Activated naive CD4-positive, alpha-beta T cell treated with anti-CD3 and anti-CD28 coated beads, Interleukin-2, amount 10 ng/mL, durations not matched to agents 7 days and 5 days (primary cell): ENCODE results near the gene FHIT.

Experiments used
- CTCF ChIA-PET: fragments of 350-600 bp; sonication (Branson Sonifier 250); formaldehyde crosslinking; loops from one replicate; lab custom pipeline; 2021; ENCODE audit warnings: antibody characterized with exemption; lab: Charles Lee
- DNase-seq: peaks from one replicate; pipeline ENCODE4 v3.0.0-alpha.2; 2020
- H3K27ac Mint-ChIP-seq: one replicate; pipeline ENCODE4 v1.8.0; 2021; ENCODE audit warnings: mild to moderate bottlenecking, moderate library complexity, mixed read lengths
- H3K27me3 Mint-ChIP-seq: one replicate; pipeline ENCODE4 v1.8.0; 2021; ENCODE audit warnings: mild to moderate bottlenecking, mixed read lengths
- H3K36me3 Mint-ChIP-seq: one replicate; pipeline ENCODE4 v1.8.0; 2021; ENCODE audit warnings: mixed read lengths
- H3K4me1 Mint-ChIP-seq: one replicate; pipeline ENCODE4 v1.8.0; 2021; ENCODE audit warnings: mixed read lengths
- H3K4me3 Mint-ChIP-seq: one replicate; pipeline ENCODE4 v1.8.0; 2021; ENCODE audit warnings: mild to moderate bottlenecking, moderate library complexity, mixed read lengths
- H3K9me3 Mint-ChIP-seq: one replicate; pipeline ENCODE4 v1.8.0; 2021; ENCODE audit warnings: mixed read lengths

The FHIT gene

DNA sequence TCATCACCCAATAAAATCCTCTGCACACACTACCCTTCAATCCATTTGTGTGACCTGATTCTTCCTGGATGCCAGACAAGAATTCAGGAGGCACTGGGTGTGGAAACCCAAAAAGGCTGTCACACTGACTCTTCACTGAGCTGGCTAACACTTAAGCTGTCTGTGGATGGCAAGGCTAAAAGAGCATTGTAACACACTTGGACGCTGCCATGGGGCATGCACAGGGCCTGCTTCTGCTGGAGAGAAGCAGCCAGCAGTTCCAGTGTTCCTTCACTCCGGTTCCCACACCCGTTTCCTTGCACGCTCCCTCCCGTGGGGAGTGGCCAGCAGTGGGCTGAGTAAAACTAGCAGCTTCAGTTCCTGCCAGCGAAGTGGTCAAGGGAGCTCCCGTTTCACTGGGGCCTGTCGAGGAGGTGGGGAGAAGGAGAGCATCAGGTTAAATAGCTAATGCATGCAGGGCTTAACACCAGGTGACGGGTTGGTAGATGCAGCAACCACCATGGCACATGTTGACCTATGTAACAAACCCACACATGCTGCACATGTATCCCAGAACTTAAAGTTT is 737.1 kb downstream of the FHIT start:
- Mint-ChIP-seq H3K27ac (no peak overlapping the region), H3K4me3 (no peak overlapping the region), H3K27me3 (no peaks in the 10 kb centered on the region), H3K9me3 (no peaks in the 10 kb centered on the region), H3K4me1 (no peaks in the 10 kb centered on the region), H3K36me3 (no peaks in the 10 kb centered on the region)
- CTCF ChIA-PET = interaction anchor here (0.6 kb wide), 1 partner anchor 1003 kb away, joined by 3 read pairs; no protein-coding TSS in a partner anchor
- DNase-seq = no peak

GRCh38 chr3:60513241-60513640 is 738.0 kb downstream of the FHIT start:
- H3K4me3 Mint-ChIP-seq = no peak overlapping the region
- no peak for DNase-seq
- no peaks in the 10 kb centered on the region for H3K4me1 Mint-ChIP-seq
- H3K27me3 Mint-ChIP-seq = no peaks in the 10 kb centered on the region
- no peaks in the 10 kb centered on the region for H3K9me3 Mint-ChIP-seq
- CTCF ChIA-PET = no interaction called here
- no peak overlapping the region for H3K27ac Mint-ChIP-seq
- H3K36me3 Mint-ChIP-seq = no peaks in the 10 kb centered on the region

GRCh38 chr3:60512506-60512905 is 738.7 kb downstream of the FHIT start:
- H3K9me3 Mint-ChIP-seq = no peaks in the 10 kb centered on the region
- H3K27me3 Mint-ChIP-seq = no peaks in the 10 kb centered on the region
- H3K36me3 Mint-ChIP-seq = no peaks in the 10 kb centered on the region
- no peak overlapping the region for H3K4me3 Mint-ChIP-seq
- CTCF ChIA-PET = no interaction called here
- H3K27ac Mint-ChIP-seq = no peak overlapping the region
- no peak for DNase-seq
- no peaks in the 10 kb centered on the region for H3K4me1 Mint-ChIP-seq

DNA sequence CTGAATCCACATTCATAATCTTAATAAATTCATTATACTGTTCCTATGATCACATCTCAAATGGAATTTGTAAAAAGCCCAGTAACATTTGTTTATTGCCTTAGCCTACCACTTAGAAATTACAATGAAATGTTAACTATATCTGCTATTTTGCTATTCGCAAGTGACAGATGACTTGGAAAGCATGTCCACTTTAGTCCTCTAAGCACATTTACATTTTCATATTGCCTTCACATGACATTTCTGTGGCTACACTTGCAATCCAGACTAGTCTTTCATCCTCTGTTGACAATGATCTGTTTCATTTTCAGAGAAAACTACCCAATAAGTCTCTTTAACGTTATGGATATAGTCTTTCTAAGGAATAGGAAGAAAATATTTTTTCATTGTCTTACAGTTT is 741.8 kb downstream of the FHIT start:
- H3K36me3 Mint-ChIP-seq = no peaks in the 10 kb centered on the region
- H3K4me1 Mint-ChIP-seq = no peaks in the 10 kb centered on the region
- H3K9me3 Mint-ChIP-seq = no peaks in the 10 kb centered on the region
- H3K4me3 Mint-ChIP-seq = no peak overlapping the region
- CTCF ChIA-PET = no interaction called here
- no peaks in the 10 kb centered on the region for H3K27me3 Mint-ChIP-seq
- H3K27ac Mint-ChIP-seq = no peak overlapping the region
- DNase-seq = no peak

- no peaks in the 10 kb centered on the region for H3K4me1 Mint-ChIP-seq
- no peak overlapping the region for H3K27ac Mint-ChIP-seq
- no peak for DNase-seq
- H3K4me3 Mint-ChIP-seq = no peak overlapping the region
- H3K9me3 Mint-ChIP-seq = no peaks in the 10 kb centered on the region
- H3K36me3 Mint-ChIP-seq = no peaks in the 10 kb centered on the region
- CTCF ChIA-PET = no interaction called here
- no peaks in the 10 kb centered on the region for H3K27me3 Mint-ChIP-seq
These were observed 746.3 kb downstream of the FHIT start for GRCh38 chr3:60504827-60505457.

DNA sequence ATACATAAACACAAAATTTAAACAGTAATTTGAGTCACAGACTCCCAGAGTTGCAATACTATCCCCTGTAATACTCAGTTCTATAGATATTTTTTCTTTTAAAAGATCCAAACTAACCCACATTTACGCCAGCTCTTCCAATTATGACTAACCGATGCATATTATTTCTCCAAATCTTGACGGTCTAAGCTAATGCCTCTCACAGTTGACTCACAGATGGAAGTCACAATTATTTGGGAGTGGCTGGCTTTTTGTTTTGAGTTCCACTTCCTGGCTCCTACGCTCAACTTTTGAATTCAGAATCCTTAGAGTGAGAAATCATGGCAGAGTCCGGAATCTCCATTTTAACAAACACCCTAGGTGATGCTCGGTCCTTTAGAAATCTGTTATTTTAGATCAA is 749.9 kb downstream of the FHIT start:
- no peak for DNase-seq
- no peak overlapping the region for H3K4me3 Mint-ChIP-seq
- no peaks in the 10 kb centered on the region for H3K4me1 Mint-ChIP-seq
- H3K9me3 Mint-ChIP-seq = no peaks in the 10 kb centered on the region
- H3K27me3 Mint-ChIP-seq = no peaks in the 10 kb centered on the region
- CTCF ChIA-PET = no interaction called here
- no peaks in the 10 kb centered on the region for H3K36me3 Mint-ChIP-seq
- H3K27ac Mint-ChIP-seq = no peak overlapping the region

DNA sequence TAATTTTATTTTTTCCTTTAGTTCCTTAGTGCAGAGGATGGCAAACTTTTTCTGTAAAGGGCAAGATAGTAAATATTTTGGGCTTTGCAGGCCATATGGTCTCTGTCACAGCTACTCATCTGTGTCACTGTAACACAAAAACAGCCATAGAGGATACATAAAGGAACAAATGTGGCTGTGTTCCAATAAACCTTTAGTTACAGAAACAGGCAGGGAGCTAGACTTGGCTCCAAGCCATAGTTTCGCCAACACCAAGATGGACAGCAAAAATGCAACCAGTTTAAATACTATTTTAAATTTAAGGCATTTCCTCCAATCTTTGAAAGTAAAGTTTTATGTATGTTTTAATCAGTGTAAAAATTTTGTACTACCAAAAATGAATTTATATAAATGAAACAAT is 753.4 kb downstream of the FHIT start:
- Mint-ChIP-seq H3K4me3 (no peak overlapping the region), H3K27ac (no peak overlapping the region), H3K4me1 (no peaks in the 10 kb centered on the region), H3K9me3 (peaks cover 5% of the 10 kb centered on the region), H3K27me3 (no peaks in the 10 kb centered on the region), H3K36me3 (no peaks in the 10 kb centered on the region)
- DNase-seq = no peak
- CTCF ChIA-PET = no interaction called here

- Mint-ChIP-seq H3K4me3 (no peak overlapping the region), H3K27ac (no peak overlapping the region), H3K36me3 (no peaks in the 10 kb centered on the region), H3K4me1 (no peaks in the 10 kb centered on the region), H3K27me3 (no peaks in the 10 kb centered on the region), H3K9me3 (peaks cover 5% of the 10 kb centered on the region)
- CTCF ChIA-PET = no interaction called here
- DNase-seq = no peak
These were observed 760.3 kb downstream of the FHIT start for GRCh38 chr3:60490992-60491391.

- no peak overlapping the region for H3K27ac Mint-ChIP-seq
- no peaks in the 10 kb centered on the region for H3K4me1 Mint-ChIP-seq
- CTCF ChIA-PET = no interaction called here
- no peak overlapping the region for H3K4me3 Mint-ChIP-seq
- no peaks in the 10 kb centered on the region for H3K27me3 Mint-ChIP-seq
- no peaks in the 10 kb centered on the region for H3K9me3 Mint-ChIP-seq
- no peaks in the 10 kb centered on the region for H3K36me3 Mint-ChIP-seq
- no peak for DNase-seq
These were observed 776.2 kb downstream of the FHIT start for GRCh38 chr3:60475096-60475495.

DNA sequence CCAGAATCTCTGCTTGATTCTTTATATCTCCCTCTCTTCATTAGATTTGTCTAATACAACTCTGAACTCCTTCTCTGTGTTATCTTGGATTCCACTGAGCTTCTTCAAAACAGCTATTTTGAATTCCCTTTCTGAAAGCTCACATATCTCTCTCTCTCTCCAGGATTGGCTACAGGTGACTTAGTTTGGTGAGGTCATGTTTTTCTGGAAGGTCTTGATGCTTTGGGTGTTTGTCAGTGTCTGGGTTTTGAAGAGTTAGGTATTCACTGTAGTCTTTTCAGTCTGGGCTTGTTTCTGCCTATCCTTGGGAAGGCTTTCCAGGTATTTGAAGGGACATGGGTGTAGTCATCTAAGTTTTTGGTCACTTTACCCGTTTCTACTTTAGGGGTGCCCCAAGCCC is 781.8 kb downstream of the FHIT start:
- CTCF ChIA-PET = no interaction called here
- Mint-ChIP-seq H3K27me3 (no peaks in the 10 kb centered on the region), H3K36me3 (no peaks in the 10 kb centered on the region), H3K4me1 (no peaks in the 10 kb centered on the region), H3K9me3 (peaks cover 2% of the 10 kb centered on the region), H3K4me3 (no peak overlapping the region), H3K27ac (no peak overlapping the region)
- DNase-seq = no peak

DNA sequence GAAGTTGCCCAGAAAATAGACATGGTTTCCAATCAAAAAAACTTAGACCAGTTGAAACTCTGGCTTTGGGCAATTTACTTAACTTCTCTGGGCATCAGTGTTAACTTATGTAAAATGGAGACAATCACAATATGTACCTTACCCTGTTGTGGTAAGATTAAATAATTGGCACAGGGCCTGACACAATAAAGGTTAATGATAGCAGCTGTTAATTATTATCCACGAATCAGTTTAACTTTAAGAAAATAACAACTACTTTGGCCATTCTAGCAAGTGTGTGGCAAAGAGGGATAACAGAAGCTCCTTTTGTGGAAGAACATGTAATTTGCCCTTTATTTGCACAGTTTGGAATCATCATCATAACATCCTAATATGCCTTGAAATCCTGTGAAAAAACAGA is 787.6 kb downstream of the FHIT start:
- no peak for DNase-seq
- CTCF ChIA-PET = no interaction called here
- no peak overlapping the region for H3K27ac Mint-ChIP-seq
- no peak overlapping the region for H3K4me3 Mint-ChIP-seq
- no peaks in the 10 kb centered on the region for H3K4me1 Mint-ChIP-seq
- H3K27me3 Mint-ChIP-seq = peaks cover 5% of the 10 kb centered on the region
- no peaks in the 10 kb centered on the region for H3K36me3 Mint-ChIP-seq
- peaks cover 2% of the 10 kb centered on the region for H3K9me3 Mint-ChIP-seq

- Mint-ChIP-seq H3K27me3 (peaks cover 5% of the 10 kb centered on the region), H3K9me3 (no peaks in the 10 kb centered on the region), H3K36me3 (no peaks in the 10 kb centered on the region), H3K4me1 (no peaks in the 10 kb centered on the region), H3K4me3 (no peak overlapping the region), H3K27ac (no peak overlapping the region)
- DNase-seq = no peak
- CTCF ChIA-PET = no interaction called here
These were observed 790.0 kb downstream of the FHIT start for GRCh38 chr3:60461267-60461666.

- no peaks in the 10 kb centered on the region for H3K36me3 Mint-ChIP-seq
These were observed 795.1 kb downstream of the FHIT start for GRCh38 chr3:60456180-60456579.

GRCh38 chr3:60453326-60453725 is 797.9 kb downstream of the FHIT start:
- CTCF ChIA-PET = no interaction called here
- Mint-ChIP-seq H3K4me1 (no peaks in the 10 kb centered on the region), H3K27ac (no peak overlapping the region), H3K9me3 (no peaks in the 10 kb centered on the region), H3K36me3 (no peaks in the 10 kb centered on the region), H3K4me3 (no peak overlapping the region), H3K27me3 (no peaks in the 10 kb centered on the region)
- no peak for DNase-seq

More at GRCh38 chr3:60456180-60456579, 795.1 kb downstream of the FHIT start:
- Mint-ChIP-seq H3K27me3 (no peaks in the 10 kb centered on the region), H3K27ac (no peak overlapping the region), H3K9me3 (no peaks in the 10 kb centered on the region), H3K4me3 (no peak overlapping the region), H3K4me1 (no peaks in the 10 kb centered on the region)
- CTCF ChIA-PET = interaction anchor here (0.5 kb wide), 1 partner anchor 164 kb away, joined by 3 read pairs; no protein-coding TSS in a partner anchor
- no peak for DNase-seq

DNA sequence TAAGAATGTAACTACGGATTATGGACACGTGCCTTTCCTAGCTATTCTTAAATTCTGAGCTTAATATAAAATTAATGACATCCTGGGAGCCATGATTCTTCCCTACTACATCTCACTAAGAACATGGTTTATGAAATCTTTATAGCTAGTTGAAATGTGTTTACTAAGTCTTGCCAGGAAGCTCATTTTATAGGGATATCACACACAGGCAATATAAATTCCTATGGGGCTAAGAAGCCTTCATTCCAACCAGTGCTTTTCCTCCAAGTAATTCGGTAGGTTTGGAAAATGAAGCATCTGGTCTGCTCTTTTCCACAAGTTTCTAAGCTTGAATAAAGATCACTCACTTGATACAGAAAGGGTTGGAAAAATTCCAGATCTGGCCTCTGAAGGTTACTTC is 802.6 kb downstream of the FHIT start:
- Mint-ChIP-seq H3K9me3 (peaks cover 5% of the 10 kb centered on the region), H3K4me3 (no peak overlapping the region), H3K36me3 (peaks cover 3% of the 10 kb centered on the region), H3K27me3 (no peaks in the 10 kb centered on the region), H3K4me1 (peaks cover 4% of the 10 kb centered on the region), H3K27ac (no peak overlapping the region)
- CTCF ChIA-PET = no interaction called here
- DNase-seq = no peak
